Activated CD8-positive, alpha-beta memory T cell treated with anti-CD3 and anti-CD28 coated beads for 48 hours (primary cell): ENCODE data around the gene SLC36A1.

ENCODE experiments used
- DNase-seq, 3 experiments: peaks; one replicate each; pipeline ENCODE4 v3.0.0-alpha.2; 2020; ENCODE audit warnings: low read depth in 2 of 3, low spot score in 2 of 3

SLC36A1 gene

DNA sequence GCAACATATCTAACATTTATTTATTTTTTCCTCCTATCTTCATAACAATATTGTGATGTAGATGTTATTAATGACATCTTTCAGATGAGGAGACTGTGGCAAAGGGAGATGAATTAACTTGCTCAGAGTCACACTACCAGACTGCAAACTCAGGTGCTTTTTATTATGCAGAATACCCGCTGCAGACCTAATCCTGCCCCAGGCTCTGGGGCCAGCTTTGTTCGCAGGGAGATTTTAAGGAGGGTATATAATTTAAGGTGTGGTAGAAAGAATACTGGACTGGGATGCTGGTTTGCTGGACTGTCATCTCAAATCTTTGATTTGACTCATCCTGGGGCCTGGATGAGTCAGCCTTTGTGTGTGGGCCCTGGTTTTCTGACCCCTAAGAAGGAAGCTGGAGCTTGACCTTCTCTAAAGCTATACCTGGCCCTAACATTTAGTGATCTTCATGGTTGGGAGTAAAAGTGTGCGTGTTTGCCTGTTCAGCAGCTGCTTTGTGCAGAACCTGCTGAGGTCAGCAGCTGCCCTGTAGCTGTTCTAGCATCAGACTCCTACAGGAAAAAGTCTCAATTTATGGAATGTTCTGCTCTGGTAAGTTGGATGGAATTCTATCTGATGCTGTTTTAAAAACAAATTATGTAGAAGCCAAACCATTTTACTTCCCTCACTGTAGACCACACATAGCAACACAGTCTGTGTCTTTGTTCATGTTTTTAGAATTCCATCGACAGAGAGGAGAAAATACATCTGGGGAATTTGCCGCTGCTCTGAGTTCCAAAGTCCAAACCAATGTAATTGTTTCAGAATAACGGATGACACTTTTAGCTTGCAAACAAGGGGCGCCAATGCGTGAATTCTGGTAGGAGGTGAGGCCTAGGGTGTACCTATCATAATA lies 4.5 kb downstream of the SLC36A1 start:
- no peak for DNase-seq

DNA sequence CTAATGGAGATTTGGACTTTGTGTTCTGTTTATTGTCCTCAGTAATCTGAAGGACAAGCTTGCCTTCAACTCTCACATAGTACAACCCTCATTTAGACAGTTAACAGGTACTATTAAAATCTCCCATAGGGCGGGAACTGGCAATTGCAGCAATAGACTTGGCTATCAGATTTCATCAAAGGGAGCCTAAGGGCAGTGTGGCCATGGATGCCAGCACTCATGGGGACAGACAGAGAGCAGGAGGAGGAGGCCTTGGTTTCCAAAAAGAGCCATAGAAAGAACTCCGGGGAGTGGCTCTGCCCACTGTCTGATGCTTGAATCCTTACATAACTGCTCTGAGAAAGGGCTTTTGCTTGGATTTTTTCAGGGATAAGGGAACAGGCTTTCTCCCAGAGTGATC lies 6.8 kb downstream of the SLC36A1 start:
- DNase-seq: no peak

DNA sequence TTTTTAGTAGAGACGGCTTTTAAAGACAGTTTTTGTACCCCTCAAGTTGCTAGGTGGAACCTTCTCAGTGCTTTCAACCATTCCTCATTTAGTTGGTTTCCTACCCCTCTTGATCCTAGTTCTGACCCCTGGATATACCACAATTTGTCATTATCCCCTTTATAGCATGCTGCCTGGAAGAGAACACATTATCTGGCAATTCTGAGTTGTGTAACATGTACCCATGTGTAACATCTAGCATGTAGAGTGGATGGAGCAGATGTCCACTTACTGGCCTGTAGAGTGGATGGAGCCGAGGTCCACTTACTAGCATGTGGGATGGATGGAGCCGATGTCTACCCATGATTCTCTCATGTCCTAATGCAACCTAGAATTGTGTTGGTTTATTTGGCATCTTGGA lies 7.5 kb downstream of the SLC36A1 start:
- DNase-seq: no peak

DNA sequence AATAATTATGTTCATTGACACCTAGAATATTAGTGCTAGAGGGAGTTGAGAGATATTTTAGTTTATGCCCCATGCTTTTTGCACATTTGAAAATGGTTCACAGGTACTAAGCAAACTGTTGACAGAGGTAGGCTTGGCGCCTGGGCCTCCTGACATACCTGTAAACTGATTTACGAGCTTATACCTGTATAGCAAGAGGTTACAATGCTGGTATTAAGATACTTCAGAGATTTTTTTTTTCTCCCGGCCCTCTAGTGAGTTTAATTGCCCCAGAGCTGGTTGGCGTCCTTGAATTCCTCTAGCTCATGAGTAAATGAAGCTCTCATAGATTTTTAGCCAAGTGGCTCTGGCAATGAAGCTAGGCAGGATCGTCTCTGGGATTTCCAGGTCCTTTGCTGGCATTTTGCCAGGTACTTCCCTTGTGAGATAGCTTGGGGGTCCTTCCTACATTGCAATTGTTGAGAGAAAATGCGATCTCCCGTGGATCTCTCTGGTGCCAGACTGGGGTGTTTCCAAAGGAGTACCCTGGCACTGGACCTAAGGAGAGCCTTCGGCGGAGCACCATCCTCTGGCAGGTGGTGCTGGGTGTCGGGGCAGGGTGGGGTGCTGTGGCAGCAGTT lies 9.0 kb downstream of the SLC36A1 start:
- DNase-seq: no peak

DNA sequence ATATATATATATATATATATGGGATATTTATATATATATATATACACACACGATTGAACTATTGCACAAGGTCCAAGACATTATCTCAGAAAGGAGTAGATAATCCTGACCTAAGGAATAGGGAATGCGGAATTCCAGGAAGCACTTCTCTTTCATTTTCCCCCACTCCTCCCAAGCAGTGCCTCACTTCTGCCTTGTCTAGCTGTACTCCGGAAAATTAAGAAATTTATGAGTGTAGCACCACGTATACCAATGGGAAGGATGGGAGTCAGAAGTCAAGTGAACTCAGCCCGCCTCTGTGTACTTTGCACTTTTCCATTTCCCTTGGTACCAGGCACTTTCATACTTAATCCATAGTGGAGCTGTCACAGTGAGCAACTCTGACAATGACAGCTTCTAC lies 10.9 kb downstream of the SLC36A1 start:
- no peak for DNase-seq

DNA sequence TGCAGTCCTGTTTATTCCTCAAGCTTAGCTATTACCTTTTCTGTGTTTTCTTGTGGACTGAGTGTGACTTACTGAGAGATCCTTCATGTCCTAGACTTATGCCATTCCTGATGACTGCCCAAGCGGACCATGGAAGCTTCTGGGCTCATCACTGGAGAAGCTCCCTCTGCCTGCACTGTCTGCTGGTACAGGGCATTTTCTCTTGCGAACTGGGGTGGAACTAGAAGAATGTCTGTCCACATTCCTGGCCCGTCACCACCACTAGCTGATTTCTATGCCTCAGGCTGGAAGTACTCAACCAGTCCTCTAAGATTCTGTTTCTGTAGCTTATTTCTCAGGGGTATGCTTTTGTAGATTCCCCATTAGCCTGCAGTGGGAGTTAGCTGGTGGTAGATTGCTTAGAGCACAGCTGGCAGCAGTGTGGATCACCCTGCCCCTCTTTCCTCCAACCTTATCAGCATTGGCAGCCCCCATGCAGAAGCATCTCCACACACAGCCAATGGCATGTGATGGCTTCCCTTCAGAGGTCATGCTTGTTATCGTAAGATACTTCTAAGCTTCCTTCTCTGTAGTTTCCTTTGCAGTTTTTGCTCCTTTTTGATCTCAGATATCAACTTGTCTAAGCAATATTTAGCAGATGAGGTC lies 12.4 kb downstream of the SLC36A1 start:
- DNase-seq: no peak

DNA sequence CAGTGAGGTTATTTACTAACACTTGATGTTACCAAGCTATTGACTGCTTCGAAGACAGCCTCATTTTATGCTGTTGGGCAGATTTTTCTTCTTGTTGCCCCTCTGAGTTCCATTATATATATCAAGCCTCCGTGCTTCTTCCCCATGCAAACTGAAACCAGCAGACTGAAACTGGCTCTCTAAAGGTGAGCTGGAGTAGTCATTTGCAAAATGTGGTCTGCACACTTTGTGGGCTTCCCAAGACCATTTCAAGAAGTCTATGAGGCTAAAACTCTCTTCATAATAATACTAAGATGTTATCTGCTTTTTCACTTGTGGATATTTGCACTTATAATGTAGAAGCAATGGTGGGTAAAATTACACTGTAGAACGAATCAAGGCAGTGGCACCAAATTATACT lies 13.9 kb downstream of the SLC36A1 start:
- DNase-seq: no peak

DNA sequence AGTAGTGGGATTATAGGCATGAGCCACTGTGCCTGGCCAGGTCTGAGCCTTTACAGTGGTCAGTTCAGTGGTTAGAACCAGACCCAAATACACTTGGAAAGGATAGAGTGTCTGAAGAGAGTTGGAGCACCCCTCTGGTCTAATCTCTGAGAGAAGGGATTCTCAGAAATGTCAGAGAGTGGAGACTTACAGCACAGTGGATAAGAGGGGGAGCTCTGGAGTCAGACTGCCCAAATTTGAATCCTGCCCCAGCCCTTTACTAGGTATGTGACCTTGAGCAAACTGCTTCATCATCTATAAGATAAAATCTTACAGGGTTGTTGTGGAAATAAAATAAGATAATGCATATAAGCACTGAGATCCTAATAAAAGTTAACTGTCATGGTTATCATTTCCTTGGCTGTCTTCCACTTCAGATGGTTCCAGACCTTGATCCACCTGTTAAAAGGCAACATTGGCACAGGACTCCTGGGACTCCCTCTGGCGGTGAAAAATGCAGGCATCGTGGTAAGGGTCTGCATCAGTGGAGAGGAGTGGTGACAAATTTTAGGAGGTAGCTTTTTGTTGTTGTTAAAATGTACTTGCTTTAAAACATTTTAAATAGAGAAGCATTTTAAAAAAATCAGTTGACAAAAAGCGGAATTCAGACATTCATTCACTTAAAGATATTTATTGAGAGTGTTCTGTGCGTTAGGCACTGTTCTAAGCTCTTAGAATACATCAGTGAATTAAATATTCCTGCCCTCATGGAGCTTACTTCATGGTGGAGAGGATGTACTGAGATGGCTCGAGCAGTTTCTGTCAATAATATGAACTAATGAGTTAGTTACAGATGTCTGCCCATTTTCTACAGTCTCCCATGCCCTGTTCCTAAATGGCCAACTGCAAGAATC lies 16.0 kb downstream of the SLC36A1 start:
- DNase-seq: no peak

DNA sequence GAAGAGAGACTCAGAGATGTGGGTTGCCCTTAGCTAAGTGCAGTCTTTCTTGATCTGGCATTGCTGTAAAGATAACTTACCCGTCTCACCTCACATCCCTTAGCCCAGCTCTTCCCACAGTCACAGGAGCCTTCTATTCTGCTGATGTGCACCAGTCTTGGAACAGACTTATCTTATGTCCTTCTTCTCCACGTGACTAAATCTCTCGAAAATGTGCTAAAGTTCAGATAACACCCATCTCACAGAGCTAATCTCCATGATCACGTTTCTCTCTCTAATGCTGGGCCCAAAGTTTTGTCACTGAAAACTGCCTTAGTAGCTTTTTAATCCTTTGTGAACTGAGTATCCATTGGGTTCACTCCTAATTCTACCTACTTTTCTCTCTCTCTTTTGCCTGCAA lies 16.7 kb downstream of the SLC36A1 start:
- DNase-seq: no peak

DNA sequence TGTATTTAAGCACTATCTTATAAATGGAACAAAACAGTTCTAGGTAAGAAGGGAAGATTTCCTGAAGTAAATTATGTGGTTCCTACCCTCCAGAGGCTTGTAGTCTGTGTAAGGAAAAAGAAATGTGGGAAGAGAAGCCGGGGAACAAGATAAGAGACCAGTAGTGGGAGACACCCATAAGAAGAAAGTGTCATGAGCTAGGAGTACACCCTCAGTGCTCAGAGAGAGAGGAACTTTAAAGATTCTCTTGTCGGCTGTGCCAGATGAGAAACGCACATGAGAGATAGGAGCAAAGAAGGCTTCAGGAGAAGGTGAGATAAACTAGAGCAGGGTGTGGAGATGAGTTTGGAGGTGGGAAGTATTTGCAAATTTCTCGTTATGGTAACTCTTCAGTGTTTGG lies 18.1 kb downstream of the SLC36A1 start:
- DNase-seq: no peak

DNA sequence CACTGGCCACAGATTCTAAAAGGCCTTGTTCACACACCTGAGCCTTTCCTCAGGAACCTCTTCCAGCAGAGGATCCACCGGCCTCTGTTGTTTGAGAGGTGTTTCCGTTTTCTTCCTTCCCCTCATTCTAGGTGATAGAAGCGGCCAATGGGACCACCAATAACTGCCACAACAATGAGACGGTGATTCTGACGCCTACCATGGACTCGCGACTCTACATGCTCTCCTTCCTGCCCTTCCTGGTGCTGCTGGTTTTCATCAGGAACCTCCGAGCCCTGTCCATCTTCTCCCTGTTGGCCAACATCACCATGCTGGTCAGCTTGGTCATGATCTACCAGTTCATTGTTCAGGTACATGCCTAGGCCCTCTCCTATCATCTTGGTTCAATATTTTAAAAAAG lies 20.2 kb downstream of the SLC36A1 start:
- no peak for DNase-seq

DNA sequence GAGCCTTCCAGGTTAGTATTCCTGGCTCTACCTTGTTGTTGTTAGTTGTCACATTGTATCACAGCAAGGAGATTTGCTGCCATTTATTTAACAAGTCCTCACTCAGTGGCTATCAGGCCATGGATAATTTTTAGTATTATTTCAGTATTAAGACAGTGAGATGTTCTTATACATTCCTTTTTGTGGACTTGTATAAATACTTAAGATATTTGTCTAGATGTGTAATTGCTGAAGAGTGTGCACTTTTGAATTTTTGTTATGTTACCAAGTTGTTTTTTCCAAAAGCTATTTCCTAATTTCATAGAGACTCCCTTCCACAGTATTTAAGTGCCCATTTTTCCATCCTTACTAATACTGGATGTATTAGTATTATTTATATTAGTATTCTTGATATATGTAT lies 22.0 kb downstream of the SLC36A1 start:
- DNase-seq: no peak

DNA sequence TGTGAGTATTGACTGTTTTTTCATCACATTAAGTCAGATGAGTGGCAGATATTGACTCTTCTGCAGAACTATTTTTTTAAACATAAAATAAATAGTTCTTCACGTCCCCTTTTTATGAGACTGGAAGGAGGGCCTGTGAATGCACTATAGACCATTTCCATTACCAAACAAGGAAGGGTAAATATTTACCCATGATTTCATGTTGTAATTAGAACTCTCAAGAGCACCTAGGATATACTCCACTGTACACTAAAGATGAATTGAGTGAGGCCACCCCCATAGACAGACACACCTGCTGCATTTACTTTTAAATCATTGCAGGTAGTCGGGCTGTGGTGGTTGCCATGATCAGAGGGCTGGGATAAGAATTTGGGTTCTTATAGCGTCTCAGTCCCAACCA lies 22.6 kb downstream of the SLC36A1 start:
- DNase-seq: no peak

DNA sequence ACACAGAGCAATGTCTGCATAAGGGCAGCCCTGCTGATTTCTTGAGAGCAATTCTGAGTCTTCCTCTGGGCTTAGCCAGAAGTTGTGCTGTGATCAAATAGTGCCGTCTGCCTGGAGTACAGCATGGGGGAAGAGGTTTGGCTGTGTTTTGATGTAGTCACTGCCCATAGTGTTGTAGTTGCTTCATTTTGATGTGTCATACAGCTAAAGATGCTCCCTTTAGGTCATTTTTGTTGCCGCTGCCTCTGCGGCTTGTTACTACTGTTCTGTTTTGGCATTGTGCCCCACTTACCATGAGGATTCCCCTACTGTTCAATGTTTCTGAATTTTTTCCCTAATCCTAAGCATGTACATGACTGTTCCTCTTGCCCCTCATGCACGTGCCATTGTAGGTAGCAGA lies 23.0 kb downstream of the SLC36A1 start:
- no peak for DNase-seq

DNA sequence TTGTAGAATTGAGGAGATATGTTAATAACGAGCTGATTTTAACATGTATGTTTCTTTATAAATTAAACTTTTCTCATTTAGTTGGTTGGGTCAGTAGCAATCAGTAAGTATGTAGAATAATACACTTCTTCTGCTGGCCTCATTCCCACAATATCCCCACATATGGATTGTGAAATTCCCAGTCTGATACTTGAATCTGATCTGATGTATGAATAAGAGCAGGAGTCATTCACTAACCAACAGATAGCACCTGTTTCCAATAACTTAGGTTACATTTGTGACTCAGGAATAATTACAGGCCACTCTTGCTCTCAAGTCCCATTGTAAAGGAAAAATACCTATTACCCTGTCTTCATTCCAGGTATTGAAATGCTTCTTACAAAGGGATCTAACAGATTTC lies 23.9 kb downstream of the SLC36A1 start:
- no peak for DNase-seq

DNA sequence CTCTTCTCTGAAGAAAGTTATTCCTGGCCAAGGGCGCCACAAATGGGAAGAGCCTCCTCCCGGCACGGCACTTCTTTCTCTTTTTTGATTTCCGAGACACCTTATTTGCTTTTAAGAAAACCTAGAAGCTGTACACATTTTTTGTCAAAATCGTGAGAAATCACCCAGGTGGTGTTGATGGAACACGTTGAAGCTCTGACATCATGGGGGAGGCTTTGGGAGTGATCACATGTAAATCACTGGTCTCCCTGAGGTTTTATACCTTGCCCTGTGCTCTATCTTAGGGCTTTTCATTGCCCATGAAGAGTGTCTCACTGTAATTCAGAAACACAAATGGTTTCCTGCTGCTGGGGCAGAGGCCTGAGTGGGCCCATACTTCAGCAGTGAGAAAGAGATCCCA lies 27.4 kb downstream of the SLC36A1 start:
- DNase-seq: no peak

DNA sequence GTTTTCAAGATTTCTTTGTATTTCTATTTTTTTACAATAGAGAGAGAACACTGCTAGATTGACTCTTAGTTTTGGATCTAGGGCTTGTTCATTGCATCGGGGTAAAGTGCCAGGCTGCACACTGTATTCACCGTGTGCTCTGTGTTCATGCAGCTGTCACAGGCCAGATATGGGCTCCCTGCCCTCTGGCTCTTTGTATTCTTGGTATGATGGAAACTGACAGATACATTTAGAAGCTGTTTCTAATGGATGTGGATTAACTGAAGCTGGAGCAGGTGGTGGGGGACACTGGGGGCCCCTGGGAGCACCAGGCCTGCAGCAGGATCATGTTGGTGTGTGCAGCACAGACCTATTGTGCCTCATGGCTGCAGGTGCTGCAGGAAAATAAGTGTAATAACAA lies 28.0 kb downstream of the SLC36A1 start:
- DNase-seq: no peak

DNA sequence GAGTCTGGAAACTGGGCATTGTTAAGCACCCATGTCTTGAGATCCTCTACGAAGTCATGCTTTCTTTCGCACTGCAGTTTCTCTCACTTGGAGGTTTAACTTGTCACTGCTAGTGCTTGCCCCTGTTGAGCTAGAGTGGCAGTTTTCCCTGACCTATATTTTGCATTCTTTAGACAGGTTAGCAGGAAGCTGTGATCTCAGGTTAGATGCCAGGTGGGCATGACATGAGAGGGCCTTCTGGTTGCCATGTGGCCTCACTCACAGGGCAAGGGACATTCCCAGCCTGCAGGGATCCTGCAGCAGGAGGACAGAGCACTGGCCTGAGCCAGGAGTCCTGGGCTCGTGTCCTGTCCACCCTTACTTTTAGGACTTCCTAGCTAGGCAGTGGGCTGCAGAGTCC lies 28.6 kb downstream of the SLC36A1 start:
- no peak for DNase-seq

DNA sequence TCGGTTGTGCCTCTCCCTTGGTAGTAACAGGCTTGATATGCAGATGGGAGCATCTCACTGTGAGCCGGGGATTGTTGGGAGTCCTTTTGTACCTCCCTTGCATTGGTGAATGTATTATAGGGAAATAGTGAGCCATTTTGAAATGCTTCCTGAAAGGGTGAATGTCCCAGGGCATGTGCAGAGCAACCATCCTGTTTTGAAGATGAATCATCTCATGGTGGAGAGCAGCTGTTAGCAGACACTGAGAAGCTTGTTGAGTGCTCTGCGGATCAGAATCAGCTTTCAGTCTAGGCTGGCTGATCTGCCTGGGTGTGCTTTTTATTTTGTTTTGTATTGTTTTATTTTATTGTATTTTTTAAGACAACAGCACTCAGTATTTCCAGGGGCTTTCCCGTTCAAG lies 29.7 kb downstream of the SLC36A1 start:
- DNase-seq: no peak

DNA sequence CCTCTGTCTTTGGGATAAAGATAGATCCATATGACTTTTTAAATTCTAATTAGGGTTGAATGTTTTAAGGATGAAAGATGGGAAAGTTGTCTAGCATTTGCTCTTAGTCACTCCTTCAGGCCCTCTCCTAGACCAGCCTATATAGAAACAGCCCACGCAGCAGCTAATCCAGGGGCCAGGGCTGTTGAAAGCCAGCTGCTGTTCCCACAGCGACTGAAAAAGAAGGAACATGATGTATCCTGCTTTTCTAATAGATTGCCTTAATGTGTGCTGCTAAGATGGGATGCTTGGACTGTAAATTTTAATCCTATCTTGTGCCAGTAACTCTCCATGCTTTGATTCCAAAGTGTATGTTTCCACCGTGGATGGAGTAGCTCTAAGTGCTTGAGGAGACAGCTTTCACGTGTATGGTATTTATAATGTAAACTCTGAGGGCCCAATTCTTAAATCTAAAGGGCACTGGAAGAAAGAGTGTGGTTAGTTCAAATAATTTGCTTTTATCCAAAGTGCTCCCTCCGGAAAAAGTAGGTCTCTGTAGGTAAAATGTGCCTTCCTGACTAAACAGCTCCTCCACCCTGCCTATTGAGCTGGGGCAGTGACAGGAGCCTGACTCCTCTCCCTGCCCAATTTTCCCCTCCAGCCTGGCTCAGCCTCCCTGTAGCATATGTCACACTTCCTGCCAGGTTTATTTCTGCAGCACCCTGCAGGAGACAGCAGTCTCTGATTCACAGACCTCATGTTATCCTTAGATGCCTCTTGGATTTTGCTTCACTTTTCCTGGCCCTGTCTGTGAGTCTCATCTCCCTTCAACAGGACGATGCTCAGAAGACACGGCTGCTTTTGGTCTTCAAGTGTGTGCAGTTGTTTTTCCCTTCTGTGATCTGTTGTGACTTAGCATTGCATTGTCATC lies 33.2 kb downstream of the SLC36A1 start:
- no peak for DNase-seq
